Measurements from ENCODE around the gene HSPB6. TPM values are rescaled to one million over a fixed set of nuclear protein-coding genes. Genes with fewer than 3 reads are reported as not detected.

Gene HSPB6
- 0.75 to 5.7 TPM (median 5.0 TPM) in 3 replicates for total RNA-seq
- long read RNA-seq, partial matches to known transcripts, result 0 of 3 reads
- long read RNA-seq, other reads (novel, unspliced or antisense), result 0 of 3 reads

GRCh38 chr19:35756377-35757230 lies at the start of gene HSPB6:
Gene HSPB6, minus strand, starts transcription at chr19:35757029. Its CDS starts 21 bp downstream, at chr19:35757008.
- no peaks in the 10 kb centered on the region for H3K9me3 Mint-ChIP-seq (ENCODE audit: low read depth)
- peak within 1 kb of the TSS; percentile 98 for H3K27ac Mint-ChIP-seq (ENCODE audit: unreplicated experiment)
- DNase-seq (ENCODE audit: low spot score), result no peak
- TF ChIP-seq CTCF (IDR thresholded peaks at IDR 0.05), result no peak
- peaks cover 8% of the 10 kb centered on the region for H3K36me3 Mint-ChIP-seq (ENCODE audit: low read depth)
- H3K27me3 Mint-ChIP-seq (ENCODE audit: low read depth), result no peaks in the 10 kb centered on the region
- H3K4me1 Mint-ChIP-seq (ENCODE audit: low read depth), result peaks cover 43% of the 10 kb centered on the region
- H3K4me3 Mint-ChIP-seq (ENCODE audit: unreplicated experiment), result peak within 1 kb of the TSS; percentile 86

- H3K9me3 Mint-ChIP-seq (ENCODE audit: low read depth), result peaks cover 4% of the 10 kb centered on the region
- no peaks in the 10 kb centered on the region for H3K4me1 Mint-ChIP-seq (ENCODE audit: low read depth)
- peaks cover 40% of the 10 kb centered on the region for H3K27me3 Mint-ChIP-seq (ENCODE audit: low read depth)
- H3K27ac Mint-ChIP-seq (ENCODE audit: unreplicated experiment), result no peak overlapping the region
- no peak for TF ChIP-seq CTCF (IDR thresholded peaks at IDR 0.05)
- no peak for DNase-seq (ENCODE audit: low spot score)
- no peaks in the 10 kb centered on the region for H3K36me3 Mint-ChIP-seq (ENCODE audit: low read depth)
- no peak overlapping the region for H3K4me3 Mint-ChIP-seq (ENCODE audit: unreplicated experiment)
Observed at GRCh38 chr19:35806597-35806996, 49.8 kb upstream of the HSPB6 start.

- Mint-ChIP-seq H3K4me3 (ENCODE audit: unreplicated experiment) (no peak overlapping the region), H3K9me3 (ENCODE audit: low read depth) (peaks cover 4% of the 10 kb centered on the region), H3K27ac (ENCODE audit: unreplicated experiment) (no peak overlapping the region), H3K4me1 (ENCODE audit: low read depth) (no peaks in the 10 kb centered on the region), H3K36me3 (ENCODE audit: low read depth) (no peaks in the 10 kb centered on the region), H3K27me3 (ENCODE audit: low read depth) (peaks cover 35% of the 10 kb centered on the region)
- no peak for TF ChIP-seq CTCF (IDR thresholded peaks at IDR 0.05)
- DNase-seq (ENCODE audit: low spot score), result no peak
Observed at GRCh38 chr19:35805526-35806102, 48.8 kb upstream of the HSPB6 start.

- H3K36me3 Mint-ChIP-seq (ENCODE audit: low read depth), result no peaks in the 10 kb centered on the region
- H3K9me3 Mint-ChIP-seq (ENCODE audit: low read depth), result peaks cover 4% of the 10 kb centered on the region
- no peak for TF ChIP-seq CTCF (IDR thresholded peaks at IDR 0.05)
- no peak for DNase-seq (ENCODE audit: low spot score)
- H3K27me3 Mint-ChIP-seq (ENCODE audit: low read depth), result peaks cover 30% of the 10 kb centered on the region
- no peak overlapping the region for H3K4me3 Mint-ChIP-seq (ENCODE audit: unreplicated experiment)
- H3K27ac Mint-ChIP-seq (ENCODE audit: unreplicated experiment), result no peak overlapping the region
- H3K4me1 Mint-ChIP-seq (ENCODE audit: low read depth), result no peaks in the 10 kb centered on the region
Observed at GRCh38 chr19:35801828-35802227, 45.0 kb upstream of the HSPB6 start.

GRCh38 chr19:35797663-35798062 lies 40.8 kb upstream of the HSPB6 start:
- no peak for DNase-seq (ENCODE audit: low spot score)
- Mint-ChIP-seq H3K36me3 (ENCODE audit: low read depth) (no peaks in the 10 kb centered on the region), H3K9me3 (ENCODE audit: low read depth) (peaks cover 4% of the 10 kb centered on the region), H3K27ac (ENCODE audit: unreplicated experiment) (no peak overlapping the region), H3K27me3 (ENCODE audit: low read depth) (peaks cover 24% of the 10 kb centered on the region), H3K4me1 (ENCODE audit: low read depth) (no peaks in the 10 kb centered on the region), H3K4me3 (ENCODE audit: unreplicated experiment) (no peak overlapping the region)
- TF ChIP-seq CTCF (IDR thresholded peaks at IDR 0.05), result no peak
